ENCODE data around the gene EPHA6.

- TF ChIP-seq, protein P1, sequence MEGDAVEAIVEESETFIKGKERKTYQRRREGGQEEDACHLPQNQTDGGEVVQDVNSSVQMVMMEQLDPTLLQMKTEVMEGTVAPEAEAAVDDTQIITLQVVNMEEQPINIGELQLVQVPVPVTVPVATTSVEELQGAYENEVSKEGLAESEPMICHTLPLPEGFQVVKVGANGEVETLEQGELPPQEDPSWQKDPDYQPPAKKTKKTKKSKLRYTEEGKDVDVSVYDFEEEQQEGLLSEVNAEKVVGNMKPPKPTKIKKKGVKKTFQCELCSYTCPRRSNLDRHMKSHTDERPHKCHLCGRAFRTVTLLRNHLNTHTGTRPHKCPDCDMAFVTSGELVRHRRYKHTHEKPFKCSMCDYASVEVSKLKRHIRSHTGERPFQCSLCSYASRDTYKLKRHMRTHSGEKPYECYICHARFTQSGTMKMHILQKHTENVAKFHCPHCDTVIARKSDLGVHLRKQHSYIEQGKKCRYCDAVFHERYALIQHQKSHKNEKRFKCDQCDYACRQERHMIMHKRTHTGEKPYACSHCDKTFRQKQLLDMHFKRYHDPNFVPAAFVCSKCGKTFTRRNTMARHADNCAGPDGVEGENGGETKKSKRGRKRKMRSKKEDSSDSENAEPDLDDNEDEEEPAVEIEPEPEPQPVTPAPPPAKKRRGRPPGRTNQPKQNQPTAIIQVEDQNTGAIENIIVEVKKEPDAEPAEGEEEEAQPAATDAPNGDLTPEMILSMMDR (IDR thresholded peaks at IDR 0.05) = no peak
- no peak for TF ChIP-seq POLR2A (IDR thresholded peaks at IDR 0.05)
Measured at GRCh38 chr3:97613139-97613538, 798.7 kb downstream of the EPHA6 start.
